ENCODE results near the gene PDZD7.

PDZD7 gene

GRCh38 chr10:100960251-100960650 is 70.7 kb downstream of the PDZD7 start:
- Histone ChIP-seq H3K9me3 (ENCODE audit: insufficient read depth, low read depth, low read length) (no peaks in the 10 kb centered on the region), H3K4me3 (ENCODE audit: low read length) (no peak overlapping the region), H3K27ac (ENCODE audit: low read length) (no peak overlapping the region), H3K36me3 (ENCODE audit: insufficient read depth, low read depth, low read length) (peaks cover 73% of the 10 kb centered on the region), H3K4me1 (ENCODE audit: insufficient read depth, low read length) (no peaks in the 10 kb centered on the region), H3K27me3 (ENCODE audit: insufficient read depth, low read length) (no peaks in the 10 kb centered on the region), H3K9ac (ENCODE audit: low read depth, low read length) (no peak overlapping the region)
